Liver (tissue), 9 donors: ENCODE measurements around the gene PCDH9. TPM values are rescaled to one million over a fixed set of nuclear protein-coding genes. Genes with fewer than 3 reads are reported as not detected.

Experiments
- DNase-seq: peaks from one replicate; pipeline ENCODE4 v3.0.0-alpha.2; 2017; ENCODE audit warnings: low spot score
- H3K27ac ChIP-seq, 2 donors: one replicate each; pipeline ENCODE4 v1.7.0; 2013; ENCODE audit warnings: inconsistent platforms in 2 of 2, low read length in 2 of 2, control low read depth in 1 of 2, low read depth in 1 of 2, mild to moderate bottlenecking in 1 of 2
- H3K27me3 ChIP-seq, 4 donors: one replicate each; pipeline versions ENCODE4 v1.6.1 to v1.7.0; 2013; ENCODE audit warnings: low read length in 3 of 4, inconsistent platforms in 1 of 4, mild to moderate bottlenecking in 1 of 4, moderate library complexity in 1 of 4; ENCODE audit not compliant: control insufficient read depth in 4 of 4, insufficient read depth in 4 of 4
- H3K36me3 ChIP-seq, 4 donors: one replicate each; pipeline versions ENCODE4 v1.6.1 to v1.7.0; 2013; ENCODE audit warnings: low read length in 3 of 4, mild to moderate bottlenecking in 3 of 4, low read depth in 1 of 4, moderate library complexity in 1 of 4; ENCODE audit not compliant: control insufficient read depth in 4 of 4, insufficient read depth in 3 of 4
- H3K4me1 ChIP-seq, 4 donors: one replicate each; pipeline versions ENCODE4 v1.6.1 to v1.7.0; 2013; ENCODE audit warnings: low read length in 3 of 4, mild to moderate bottlenecking in 3 of 4, moderate library complexity in 1 of 4; ENCODE audit not compliant: control insufficient read depth in 4 of 4, insufficient read depth in 4 of 4
- H3K4me3 ChIP-seq, 3 donors: one replicate each; pipeline versions ENCODE4 v1.6.1 to v1.7.0; 2013; ENCODE audit warnings: low read length in 3 of 3, control low read depth in 1 of 3, low read depth in 1 of 3, mild to moderate bottlenecking in 1 of 3
- H3K9ac ChIP-seq, 2 donors: one replicate each; pipeline ENCODE4 v1.7.0; 2013; ENCODE audit warnings: low read length in 2 of 2, mild to moderate bottlenecking in 2 of 2, moderate library complexity in 2 of 2, control low read depth in 1 of 2, low read depth in 1 of 2
- H3K9me3 ChIP-seq, 4 donors: one replicate each; pipeline versions ENCODE4 v1.6.1 to v1.7.0; 2013; ENCODE audit warnings: low read length in 3 of 4; ENCODE audit not compliant: control insufficient read depth in 4 of 4
- EGR1 ChIP-seq, 2 donors: IDR thresholded peaks; 2 replicates each; pipeline ENCODE4 v1.6.1; 2016 to 2018; ENCODE audit warnings: antibody characterized with exemption in 2 of 2, low read depth in 2 of 2
- FOXA1 ChIP-seq: IDR thresholded peaks from 2 replicates; pipeline ENCODE4 v1.6.1; 2016; ENCODE audit warnings: antibody characterized with exemption
- FOXA2 ChIP-seq: IDR thresholded peaks from 2 replicates; pipeline ENCODE4 v1.6.1; 2016; ENCODE audit warnings: antibody characterized with exemption
- GABPA ChIP-seq, 2 donors: IDR thresholded peaks in 1 of 2; conservative IDR thresholded peaks in 1 of 2; 2 replicates each; pipeline ENCODE4 v1.6.1; 2016; ENCODE audit warnings: antibody characterized with exemption in 2 of 2, mild to moderate bottlenecking in 1 of 2, moderate library complexity in 1 of 2
- HNF4A ChIP-seq, 2 donors: conservative IDR thresholded peaks; 2 replicates each; pipeline ENCODE4 v1.6.1; 2016; ENCODE audit warnings: antibody characterized with exemption in 2 of 2, mild to moderate bottlenecking in 2 of 2
- HNF4G ChIP-seq: IDR thresholded peaks from 2 replicates; pipeline ENCODE4 v1.6.1; 2016; ENCODE audit warnings: antibody characterized with exemption
- JUND ChIP-seq, 2 donors: IDR thresholded peaks; 2 replicates each; pipeline ENCODE4 v1.6.1; 2016; ENCODE audit warnings: antibody characterized with exemption in 2 of 2
- NR2F2 ChIP-seq: IDR thresholded peaks from 2 replicates; pipeline ENCODE4 v1.6.1; 2016; ENCODE audit warnings: antibody characterized with exemption
- RAD21 ChIP-seq, 2 donors: IDR thresholded peaks; 2 replicates each; pipeline ENCODE4 v1.6.1; 2016; ENCODE audit warnings: antibody characterized with exemption in 2 of 2, mild to moderate bottlenecking in 2 of 2
- RXRA ChIP-seq, 2 donors: IDR thresholded peaks; 2 replicates each; pipeline ENCODE4 v1.6.1; 2017 to 2018; ENCODE audit warnings: antibody characterized with exemption in 2 of 2, mild to moderate bottlenecking in 1 of 2
- SP1 ChIP-seq: IDR thresholded peaks from 2 replicates; pipeline ENCODE4 v1.6.1; 2018; ENCODE audit warnings: antibody characterized with exemption, mild to moderate bottlenecking
- TAF1 ChIP-seq: conservative IDR thresholded peaks from 2 replicates; pipeline ENCODE4 v1.6.1; 2016; ENCODE audit warnings: antibody characterized with exemption, mild to moderate bottlenecking
- YY1 ChIP-seq: IDR thresholded peaks from 2 replicates; pipeline ENCODE4 v1.6.1; 2016; ENCODE audit warnings: antibody characterized with exemption, mild to moderate bottlenecking
- WGBS: extraction: QIAGEN DNeasy Blood & Tissue Kit; methylation state at CpG from one replicate; pipeline ENCODE4 v1.1.7; 2013; 5-methylcytosine and 5-hydroxymethylcytosine counted together
- polyA plus RNA-seq, 2 donors: library from polyadenylated mRNA; stranded (reverse) in 1 of 2; unstranded in 1 of 2; fragments of 200-250 nt in 1 of 2; fragments of >200 nt in 1 of 2; fragmentation: Nextera tagmentation in 1 of 2; extraction: Ambion mirVana in 1 of 2; gene quantifications; one replicate each; pipeline versions ENCODE4 v1.2.1 to v1.2.3, GENCODE V29; 2013 to 2015
- total RNA-seq, 2 donors: library from RNA; depleted of rRNA; stranded (reverse); fragments of >200 nt; gene quantifications; one replicate each; pipeline ENCODE4 v1.2.3, GENCODE V29; 2014
- TF ChIP-seq, protein P1 (sequence below): IDR thresholded peaks from 2 replicates; pipeline ENCODE4 v1.6.1; 2016; ENCODE audit warnings: antibody characterized with exemption
- TF ChIP-seq, protein P2 (sequence below): IDR thresholded peaks from 2 replicates; pipeline ENCODE4 v1.6.1; 2016; ENCODE audit warnings: antibody characterized with exemption, mild to moderate bottlenecking
- TF ChIP-seq, protein P3 (sequence below): IDR thresholded peaks from 2 replicates; pipeline ENCODE4 v1.6.1; 2016; ENCODE audit warnings: antibody characterized with exemption
- TF ChIP-seq, protein P4 (sequence below): IDR thresholded peaks from 2 replicates; pipeline ENCODE4 v1.6.1; 2016; ENCODE audit warnings: antibody characterized with exemption
- donor health status: healthy.
- donor health status: healthy.
- donor health status: healthy.
- donor health status: healthy.
- donor health status: healthy.

PCDH9 gene
- total and polyA plus RNA-seq, 4 donors, result 0.90 to 4.0 (median 2.2) TPM

GRCh38 chr13:66349966-66350365 is 880.2 kb downstream of the PCDH9 start (continued):
- TF ChIP-seq, protein P1, sequence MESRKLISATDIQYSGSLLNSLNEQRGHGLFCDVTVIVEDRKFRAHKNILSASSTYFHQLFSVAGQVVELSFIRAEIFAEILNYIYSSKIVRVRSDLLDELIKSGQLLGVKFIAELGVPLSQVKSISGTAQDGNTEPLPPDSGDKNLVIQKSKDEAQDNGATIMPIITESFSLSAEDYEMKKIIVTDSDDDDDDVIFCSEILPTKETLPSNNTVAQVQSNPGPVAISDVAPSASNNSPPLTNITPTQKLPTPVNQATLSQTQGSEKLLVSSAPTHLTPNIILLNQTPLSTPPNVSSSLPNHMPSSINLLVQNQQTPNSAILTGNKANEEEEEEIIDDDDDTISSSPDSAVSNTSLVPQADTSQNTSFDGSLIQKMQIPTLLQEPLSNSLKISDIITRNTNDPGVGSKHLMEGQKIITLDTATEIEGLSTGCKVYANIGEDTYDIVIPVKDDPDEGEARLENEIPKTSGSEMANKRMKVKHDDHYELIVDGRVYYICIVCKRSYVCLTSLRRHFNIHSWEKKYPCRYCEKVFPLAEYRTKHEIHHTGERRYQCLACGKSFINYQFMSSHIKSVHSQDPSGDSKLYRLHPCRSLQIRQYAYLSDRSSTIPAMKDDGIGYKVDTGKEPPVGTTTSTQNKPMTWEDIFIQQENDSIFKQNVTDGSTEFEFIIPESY, result no peak

- no peak for DNase-seq
- Histone ChIP-seq H3K36me3 (no peaks in the 10 kb centered on the region), H3K9ac (no peak overlapping the region), H3K27ac (no peak overlapping the region), H3K9me3 (no peaks in the 10 kb centered on the region), H3K4me1 (no peaks in the 10 kb centered on the region), H3K4me3 (no peak overlapping the region), H3K27me3 (peaks cover 0 to 2% (median 0%) of the 10 kb centered on the region in 4 donors)
- 58% methylated on average over 5 of the region's 5 CpGs for WGBS
- TF ChIP-seq SP1 (no peak), TAF1 (no peak), HNF4A (conservative IDR thresholded peaks at IDR 0.05) (no peak), FOXA2 (no peak), NR2F2 (peak; percentile 38)
- TF ChIP-seq, protein P1, result no peak
These were observed 881.1 kb downstream of the PCDH9 start for GRCh38 chr13:66348745-66349690.

DNA sequence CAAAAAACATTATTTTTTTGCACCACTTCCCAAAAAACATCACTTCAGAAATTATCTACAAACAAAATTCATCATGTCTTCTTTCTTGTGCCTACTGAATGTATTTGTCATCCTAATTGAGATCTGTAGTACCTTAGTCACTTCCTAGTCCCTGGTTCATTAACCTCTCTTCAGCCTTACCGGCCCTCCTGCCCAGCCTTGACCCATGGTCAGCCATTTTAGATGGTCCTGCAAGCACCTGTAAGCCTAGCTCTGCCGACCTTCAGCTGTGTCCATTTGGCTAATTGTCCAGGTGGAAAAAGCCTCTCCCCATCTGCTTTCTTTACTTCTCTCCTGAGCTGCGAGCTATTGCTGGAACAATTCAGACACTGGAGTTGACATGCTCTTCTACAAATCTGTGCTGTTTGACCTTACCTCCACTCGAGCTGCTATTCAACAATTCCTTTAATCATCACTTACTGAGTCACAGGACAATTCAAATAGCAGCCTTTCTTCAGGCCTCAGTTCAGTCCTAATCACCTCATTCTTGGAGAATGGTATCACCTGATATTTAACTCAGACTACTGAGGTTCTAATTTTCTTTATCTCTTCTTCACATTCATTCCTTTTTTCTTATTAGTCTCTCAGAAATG is 882.5 kb downstream of the PCDH9 start:
- Histone ChIP-seq H3K9me3 (no peaks in the 10 kb centered on the region), H3K27ac (no peak overlapping the region), H3K36me3 (no peaks in the 10 kb centered on the region), H3K27me3 (peaks cover 0 to 3% (median 1%) of the 10 kb centered on the region in 4 donors), H3K9ac (no peak overlapping the region), H3K4me3 (no peak overlapping the region), H3K4me1 (no peaks in the 10 kb centered on the region)
- WGBS, result 73% methylated on average over 4 of the region's 4 CpGs
- TF ChIP-seq, protein P2, sequence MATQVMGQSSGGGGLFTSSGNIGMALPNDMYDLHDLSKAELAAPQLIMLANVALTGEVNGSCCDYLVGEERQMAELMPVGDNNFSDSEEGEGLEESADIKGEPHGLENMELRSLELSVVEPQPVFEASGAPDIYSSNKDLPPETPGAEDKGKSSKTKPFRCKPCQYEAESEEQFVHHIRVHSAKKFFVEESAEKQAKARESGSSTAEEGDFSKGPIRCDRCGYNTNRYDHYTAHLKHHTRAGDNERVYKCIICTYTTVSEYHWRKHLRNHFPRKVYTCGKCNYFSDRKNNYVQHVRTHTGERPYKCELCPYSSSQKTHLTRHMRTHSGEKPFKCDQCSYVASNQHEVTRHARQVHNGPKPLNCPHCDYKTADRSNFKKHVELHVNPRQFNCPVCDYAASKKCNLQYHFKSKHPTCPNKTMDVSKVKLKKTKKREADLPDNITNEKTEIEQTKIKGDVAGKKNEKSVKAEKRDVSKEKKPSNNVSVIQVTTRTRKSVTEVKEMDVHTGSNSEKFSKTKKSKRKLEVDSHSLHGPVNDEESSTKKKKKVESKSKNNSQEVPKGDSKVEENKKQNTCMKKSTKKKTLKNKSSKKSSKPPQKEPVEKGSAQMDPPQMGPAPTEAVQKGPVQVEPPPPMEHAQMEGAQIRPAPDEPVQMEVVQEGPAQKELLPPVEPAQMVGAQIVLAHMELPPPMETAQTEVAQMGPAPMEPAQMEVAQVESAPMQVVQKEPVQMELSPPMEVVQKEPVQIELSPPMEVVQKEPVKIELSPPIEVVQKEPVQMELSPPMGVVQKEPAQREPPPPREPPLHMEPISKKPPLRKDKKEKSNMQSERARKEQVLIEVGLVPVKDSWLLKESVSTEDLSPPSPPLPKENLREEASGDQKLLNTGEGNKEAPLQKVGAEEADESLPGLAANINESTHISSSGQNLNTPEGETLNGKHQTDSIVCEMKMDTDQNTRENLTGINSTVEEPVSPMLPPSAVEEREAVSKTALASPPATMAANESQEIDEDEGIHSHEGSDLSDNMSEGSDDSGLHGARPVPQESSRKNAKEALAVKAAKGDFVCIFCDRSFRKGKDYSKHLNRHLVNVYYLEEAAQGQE, result no peak
- TF ChIP-seq, protein P3, sequence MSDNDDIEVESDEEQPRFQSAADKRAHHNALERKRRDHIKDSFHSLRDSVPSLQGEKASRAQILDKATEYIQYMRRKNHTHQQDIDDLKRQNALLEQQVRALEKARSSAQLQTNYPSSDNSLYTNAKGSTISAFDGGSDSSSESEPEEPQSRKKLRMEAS, result no peak
- TF ChIP-seq FOXA1, result no peak
- TF ChIP-seq RXRA (IDR thresholded peaks at IDR 0.05), result no peak
- no peak for TF ChIP-seq EGR1 (IDR thresholded peaks at IDR 0.05; ENCODE audit: low read depth in 2 of 2)
- TF ChIP-seq, protein P1, result no peak
- TF ChIP-seq JUND (IDR thresholded peaks at IDR 0.05), result no peak
- TF ChIP-seq GABPA (IDR thresholded peaks at IDR 0.05 in 1 of 2, conservative IDR thresholded peaks at IDR 0.05 in 1 of 2), result no peak
- TF ChIP-seq FOXA2, result no peak
- TF ChIP-seq TAF1, result no peak
- TF ChIP-seq, protein P4, sequence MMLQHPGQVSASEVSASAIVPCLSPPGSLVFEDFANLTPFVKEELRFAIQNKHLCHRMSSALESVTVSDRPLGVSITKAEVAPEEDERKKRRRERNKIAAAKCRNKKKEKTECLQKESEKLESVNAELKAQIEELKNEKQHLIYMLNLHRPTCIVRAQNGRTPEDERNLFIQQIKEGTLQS, result no peak
- TF ChIP-seq YY1, result no peak
- TF ChIP-seq HNF4A (conservative IDR thresholded peaks at IDR 0.05), result no peak
- TF ChIP-seq HNF4G, result no peak
- TF ChIP-seq NR2F2, result no peak
- no peak for TF ChIP-seq RAD21 (IDR thresholded peaks at IDR 0.05)
- DNase-seq, result no peak
